HG02610 (cell line): Measurements from ENCODE around the gene ERC2.

Source experiments
- ATAC-seq: cut with Tn5 transposase; IDR thresholded peaks from one replicate; pipeline ENCODE4 v1.9.1; 2021; ENCODE audit warnings: mild to moderate bottlenecking, moderate library complexity; ENCODE audit not compliant: unreplicated experiment

ERC2 gene

GRCh38 chr3:55661141-55661540, 807.1 kb downstream of the ERC2 start:
- no peak for ATAC-seq

DNA sequence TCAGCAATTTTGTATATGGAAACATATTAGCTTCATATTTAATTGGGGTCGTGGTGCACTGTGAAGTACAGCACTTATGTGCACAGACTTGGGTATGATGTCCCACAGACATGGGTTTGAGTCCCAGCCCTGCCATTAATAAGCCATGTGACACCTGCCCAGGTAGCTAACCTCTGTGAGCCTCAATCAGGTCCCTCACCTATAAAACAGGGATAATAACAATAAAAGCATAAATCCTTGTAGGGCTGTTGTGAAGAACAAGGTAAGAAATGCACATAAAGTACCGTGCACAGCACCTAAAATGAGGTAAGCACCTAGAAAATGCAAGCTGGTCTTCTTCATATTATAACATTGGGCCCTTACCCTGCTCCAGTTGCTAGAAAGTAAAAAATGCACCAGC, 807.6 kb downstream of the ERC2 start:
- no peak for ATAC-seq

DNA sequence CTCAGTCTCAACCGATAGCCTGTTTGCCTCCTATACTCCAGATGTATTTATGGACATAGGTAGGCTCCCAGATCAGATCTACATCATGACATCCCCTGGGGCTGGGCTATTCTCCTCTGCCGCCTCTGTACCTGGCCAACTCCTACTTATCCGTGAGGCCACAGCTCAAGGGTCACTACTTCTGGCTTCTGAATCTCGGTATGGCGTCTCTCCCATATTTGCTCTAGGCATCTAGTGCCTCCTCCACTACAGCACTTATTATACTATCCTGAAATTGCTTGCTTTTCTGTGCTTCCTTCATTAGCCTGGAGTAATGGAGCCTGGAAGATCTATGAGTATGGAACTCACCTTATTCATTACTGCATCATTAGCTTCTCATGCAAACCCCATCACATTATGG, 808.6 kb downstream of the ERC2 start:
- ATAC-seq: no peak

- ATAC-seq: peak; percentile 43
Observed at GRCh38 chr3:55658690-55659562, 809.3 kb downstream of the ERC2 start.

- no peak for ATAC-seq
Observed at GRCh38 chr3:55658270-55658669, 810.0 kb downstream of the ERC2 start.

GRCh38 chr3:55655544-55655943, 812.7 kb downstream of the ERC2 start:
- ATAC-seq: no peak

DNA sequence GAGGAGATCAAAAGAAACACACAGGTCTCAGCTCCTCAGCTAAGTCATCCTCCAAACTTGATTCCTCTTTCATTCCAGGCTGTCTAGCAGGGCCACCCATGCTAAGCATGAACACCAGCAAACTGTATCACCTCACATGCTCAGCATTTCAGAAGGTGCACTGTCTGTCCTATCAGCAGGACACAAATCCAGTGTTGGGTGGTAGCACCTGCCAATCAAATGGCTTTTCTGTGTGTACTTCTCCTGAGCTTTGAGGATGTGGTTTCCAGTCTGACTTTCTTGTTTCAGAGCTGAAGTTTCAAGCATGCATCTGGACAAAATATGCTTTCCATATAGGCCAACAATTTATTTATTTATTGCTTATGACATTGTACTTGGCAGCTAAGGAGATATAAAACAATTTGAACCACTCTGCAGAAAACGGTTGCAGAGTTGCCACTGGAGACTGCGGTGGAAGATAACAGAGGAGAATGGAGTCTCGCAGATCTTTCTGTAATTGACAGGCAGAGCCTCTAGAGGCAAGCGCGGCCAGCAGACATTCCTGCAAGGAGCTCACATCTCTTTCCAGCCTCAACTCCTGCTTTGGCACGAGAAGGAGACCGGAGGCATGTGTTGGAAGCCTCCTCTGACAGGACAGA, 814.0 kb downstream of the ERC2 start:
- peak; percentile 79 for ATAC-seq

- ATAC-seq: no peak
Observed at GRCh38 chr3:55651011-55651410, 817.3 kb downstream of the ERC2 start.

- ATAC-seq: no peak
Observed at GRCh38 chr3:55650011-55650410, 818.3 kb downstream of the ERC2 start.

- no peak for ATAC-seq
Observed at GRCh38 chr3:55649554-55649953, 818.7 kb downstream of the ERC2 start.

GRCh38 chr3:55648591-55649318, 819.5 kb downstream of the ERC2 start:
- no peak for ATAC-seq

GRCh38 chr3:55647670-55648069, 820.6 kb downstream of the ERC2 start:
- ATAC-seq: no peak

- no peak for ATAC-seq
Observed at GRCh38 chr3:55647063-55647462, 821.2 kb downstream of the ERC2 start.

GRCh38 chr3:55646121-55646520, 822.1 kb downstream of the ERC2 start:
- ATAC-seq: no peak

DNA sequence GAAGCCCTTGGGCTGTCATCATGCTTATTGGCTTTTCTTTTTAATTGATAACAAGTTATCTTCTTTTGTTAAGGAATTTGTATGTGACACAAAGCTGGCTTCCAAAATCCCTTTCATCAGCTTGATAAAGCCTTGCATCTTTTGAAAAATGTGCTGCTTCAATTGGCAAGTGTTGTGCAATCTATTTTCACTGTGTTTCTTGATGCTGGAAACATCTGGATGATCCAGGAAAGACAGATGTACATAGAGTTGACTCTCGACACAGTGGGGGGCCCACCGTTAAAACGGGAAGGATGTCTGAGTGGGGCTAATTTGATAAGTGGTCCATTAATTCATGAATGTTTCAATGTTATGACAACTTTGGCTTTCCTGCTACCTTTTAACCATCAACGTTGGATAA, 822.8 kb downstream of the ERC2 start:
- ATAC-seq: no peak

DNA sequence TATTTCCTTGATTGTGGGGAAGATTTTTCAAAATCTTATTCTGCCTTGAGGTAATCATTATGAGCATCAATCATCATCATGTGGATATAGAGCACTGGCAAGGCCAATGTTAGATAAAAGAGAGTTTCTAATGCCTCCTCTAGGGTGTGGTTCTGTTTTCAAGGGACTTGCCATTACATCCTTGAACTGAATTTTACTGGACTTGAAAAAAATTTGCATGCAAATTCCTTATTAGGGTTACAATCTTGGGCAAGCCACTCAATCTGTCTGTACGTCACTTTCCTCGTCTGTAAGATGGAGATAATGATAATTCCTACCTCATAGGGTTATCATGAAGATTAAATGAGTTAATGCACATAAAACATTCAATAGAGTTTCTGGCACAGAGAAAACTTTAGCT, 825.0 kb downstream of the ERC2 start:
- ATAC-seq: no peak

DNA sequence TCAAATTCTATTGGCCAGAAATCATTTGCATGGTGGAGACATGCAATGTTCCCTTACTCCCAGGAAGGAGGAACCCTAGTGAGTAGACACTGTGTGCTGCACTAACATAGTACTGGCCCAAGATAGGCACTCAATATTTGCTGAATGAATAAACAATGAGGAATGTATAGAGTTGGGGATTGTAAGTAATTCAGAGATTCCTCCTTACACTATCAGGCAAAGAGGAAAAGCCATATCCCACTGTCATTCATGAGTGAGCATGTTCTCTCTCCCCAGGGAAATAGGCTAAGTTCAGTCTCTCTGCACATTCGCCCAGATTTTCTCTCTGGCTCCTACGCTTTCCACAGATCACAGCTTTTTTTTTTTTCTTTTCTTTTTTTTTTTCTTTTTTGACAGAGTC, 826.3 kb downstream of the ERC2 start:
- no peak for ATAC-seq

DNA sequence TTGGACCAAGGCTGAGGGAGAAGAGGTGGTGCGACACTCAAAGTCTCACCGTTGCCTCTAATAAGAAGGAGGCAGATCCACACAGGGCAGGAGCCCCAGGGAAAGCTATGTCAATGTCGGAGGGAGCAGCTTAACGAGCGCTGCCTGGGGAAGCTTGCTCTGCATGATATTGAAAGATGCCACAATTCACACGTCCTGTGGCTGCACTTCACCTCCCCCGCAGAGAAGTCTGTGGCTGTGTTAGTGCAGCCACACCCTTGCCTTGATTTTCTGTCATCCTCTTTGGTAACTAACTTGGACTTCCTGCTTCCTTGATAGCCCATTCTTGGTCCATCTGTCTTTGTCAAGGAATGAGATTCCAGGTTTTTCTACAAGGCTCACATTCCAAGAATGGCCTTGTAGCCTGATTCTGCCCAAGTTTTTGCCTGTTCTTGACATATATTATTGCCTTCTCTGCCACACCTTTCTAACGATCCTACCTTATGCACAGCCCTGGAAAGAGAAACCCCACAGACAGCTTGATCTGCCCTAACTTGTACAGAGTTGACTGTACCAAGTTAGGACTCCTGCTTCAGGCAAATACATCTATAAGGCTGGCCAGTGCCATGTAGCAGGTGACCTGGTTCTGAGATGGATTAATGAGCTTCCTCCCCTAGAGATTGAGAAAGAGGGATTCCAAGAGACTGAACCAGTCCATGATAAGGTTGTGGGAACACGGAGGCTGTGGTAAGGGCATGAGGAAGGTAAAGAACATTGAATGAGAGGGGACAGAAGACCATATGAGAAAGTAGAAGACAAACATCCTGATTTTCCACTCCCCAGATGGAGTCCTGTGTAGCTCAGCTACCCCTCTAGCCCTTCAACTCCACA, 828.1 kb downstream of the ERC2 start:
- no peak for ATAC-seq

DNA sequence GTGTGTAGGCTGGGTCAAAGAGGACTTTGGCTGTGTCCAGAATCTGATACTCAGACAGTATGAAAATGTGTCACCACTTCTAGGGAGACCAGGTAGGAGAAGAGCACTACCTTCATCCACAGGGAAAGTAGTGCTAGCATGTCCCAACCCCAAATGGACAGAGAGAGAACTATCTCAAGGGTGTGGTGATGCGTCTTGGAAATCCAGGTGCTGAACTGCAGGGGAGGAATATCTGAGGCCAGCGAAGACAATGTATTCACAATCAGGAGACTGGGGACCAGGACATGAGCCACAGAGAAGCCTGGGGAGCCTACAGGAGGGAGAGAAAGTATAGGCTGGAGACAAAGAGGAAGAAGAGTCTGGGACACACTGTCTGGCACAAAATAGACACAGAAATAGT, 829.1 kb downstream of the ERC2 start:
- no peak for ATAC-seq

GRCh38 chr3:55637906-55638638, 830.2 kb downstream of the ERC2 start:
- ATAC-seq: no peak
